ENCODE data around the gene RNF145.

Gene RNF145

DNA sequence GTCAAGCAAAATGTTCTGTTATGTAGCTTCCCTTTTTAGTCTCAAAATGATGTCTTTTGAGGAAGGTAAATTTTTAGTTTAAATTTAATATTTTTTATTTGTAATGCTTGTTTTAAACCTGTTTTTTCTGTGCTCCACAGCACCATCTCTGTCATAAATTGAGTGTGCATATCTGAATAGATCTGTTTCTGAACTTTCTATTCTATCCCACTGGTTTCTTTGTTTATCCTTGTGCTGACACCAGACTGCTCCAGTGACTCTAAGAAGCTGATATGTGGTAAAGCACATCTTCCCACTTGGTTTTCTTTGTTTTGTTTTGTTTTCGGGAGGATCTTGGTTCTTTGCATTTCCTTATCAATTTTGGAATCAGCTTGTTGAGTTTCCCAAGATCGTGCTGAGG is 7.1 kb upstream of the RNF145 start:
- DNase-seq, result no peak

DNA sequence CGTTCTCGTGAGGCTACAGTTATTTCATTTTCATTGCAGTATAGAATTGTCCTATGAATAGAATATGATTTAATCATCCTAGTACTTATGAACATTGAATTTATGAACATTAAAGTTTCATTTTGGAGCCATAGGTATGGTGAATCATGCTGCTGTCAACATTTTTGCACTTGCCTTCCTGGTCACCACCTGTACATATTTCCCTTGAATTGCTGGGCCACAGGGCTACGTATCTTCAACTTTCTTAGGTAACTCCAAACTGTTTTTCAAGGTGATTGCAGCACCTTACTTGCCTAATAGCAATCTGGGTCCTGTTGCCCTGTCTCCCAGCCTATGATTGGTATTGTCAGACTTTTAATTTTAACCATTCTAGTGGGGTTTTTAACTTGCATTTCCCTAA is 6.5 kb upstream of the RNF145 start:
- no peak for DNase-seq

DNA sequence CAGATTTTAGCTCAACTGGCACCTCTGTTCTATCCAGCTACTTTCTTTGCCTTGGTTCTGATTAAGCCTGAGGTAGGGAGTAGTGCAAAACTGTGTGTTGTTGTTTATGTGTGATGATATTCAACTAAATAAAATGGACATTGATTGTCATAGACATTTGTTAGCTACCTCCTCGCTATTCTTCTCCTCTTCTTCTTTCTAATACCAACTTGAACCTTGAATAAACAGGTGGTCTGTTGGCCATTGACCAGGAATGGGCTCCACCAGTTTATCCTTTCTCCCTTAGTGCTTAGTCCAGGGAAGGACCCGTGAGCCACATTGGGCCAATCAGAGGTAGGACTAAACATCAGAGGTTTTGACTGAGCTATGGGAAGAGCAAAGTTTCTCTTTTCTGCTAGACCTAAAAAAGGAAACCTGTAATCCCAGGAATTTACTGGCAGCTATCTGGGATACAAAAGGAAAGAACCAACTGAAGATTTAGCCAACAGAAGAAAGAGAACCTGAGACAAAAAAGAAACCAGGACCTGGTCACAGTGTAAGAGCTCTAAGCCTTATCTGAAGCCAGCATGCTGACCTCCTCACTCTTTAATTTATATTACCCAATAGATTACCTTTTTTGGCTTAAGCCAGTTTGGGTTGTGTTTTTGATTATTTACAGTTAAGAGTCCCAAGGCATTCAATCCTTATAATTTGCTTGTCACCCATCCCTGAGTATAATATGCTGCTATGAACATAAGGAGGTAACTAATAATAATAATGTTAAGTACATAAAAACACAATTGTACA is 5.3 kb upstream of the RNF145 start:
- DNase-seq, result no peak

GRCh38 chr5:159212657-159213462 is 3.5 kb upstream of the RNF145 start:
- DNase-seq, result no peak

DNA sequence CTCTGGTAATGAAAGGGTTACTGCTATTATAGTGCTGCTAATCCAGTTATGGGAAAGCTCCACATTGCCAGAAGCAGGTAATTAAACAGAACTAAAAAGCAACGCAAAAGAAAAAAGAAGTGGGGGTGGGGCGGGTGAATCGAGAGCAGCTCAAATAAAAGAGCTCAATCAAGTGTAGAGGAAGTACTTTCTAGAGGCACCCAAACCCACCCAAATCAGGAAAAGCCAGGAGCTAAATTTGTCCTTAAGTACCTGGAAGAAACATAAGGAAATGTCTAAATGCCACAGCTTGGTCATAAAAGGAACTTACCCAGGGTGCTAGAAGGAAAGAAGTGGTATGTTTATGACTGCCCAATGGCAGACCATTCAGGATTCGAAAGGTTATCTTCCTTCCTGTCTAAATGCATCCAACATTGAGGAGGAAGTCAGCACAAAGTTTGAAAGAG is 2.4 kb upstream of the RNF145 start:
- DNase-seq, result no peak

DNA sequence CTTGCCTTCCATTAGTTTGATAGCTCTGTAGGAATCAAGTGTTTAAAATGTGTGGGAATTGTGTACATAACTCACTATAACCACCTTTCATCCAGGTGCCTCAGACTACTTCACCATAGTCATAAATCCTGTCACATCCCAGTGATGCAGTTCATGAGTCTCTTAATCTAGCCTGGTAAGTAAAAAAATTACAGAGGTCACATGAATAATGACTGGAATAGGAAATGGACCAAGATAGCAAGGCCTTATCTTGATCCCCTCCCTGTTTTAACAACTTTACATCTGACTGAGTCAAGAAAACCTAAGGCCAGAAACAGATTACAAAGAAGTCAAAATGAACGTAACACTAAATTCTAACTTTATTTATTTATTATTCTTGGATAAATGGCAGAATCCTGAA is 1.5 kb upstream of the RNF145 start:
- no peak for DNase-seq

DNA sequence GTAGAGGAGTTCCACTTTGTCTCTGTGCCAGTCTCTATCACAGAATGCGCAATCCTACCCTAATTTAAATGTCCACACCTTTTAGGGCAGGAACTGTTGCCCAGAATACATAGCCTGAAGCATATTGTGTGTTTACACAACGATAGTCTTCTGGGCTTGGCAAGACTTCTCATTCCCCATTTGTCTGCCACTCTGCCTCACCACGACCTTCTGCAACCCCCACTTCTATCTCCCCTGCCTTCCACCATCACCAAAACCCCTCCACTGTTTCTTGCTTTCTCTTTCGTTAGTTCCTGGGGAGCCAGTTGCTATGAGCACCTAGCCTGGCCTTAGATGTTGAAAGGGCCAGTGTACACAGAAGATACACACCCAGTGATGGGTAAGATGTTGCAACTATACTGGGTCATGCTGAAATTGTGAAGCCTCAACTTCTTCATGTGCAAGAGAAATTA is 883 bp upstream of the RNF145 start:
- peak in 1 of 5 donors; percentile 12 for DNase-seq

GRCh38 chr5:159208514-159209437 is 577 bp downstream of the RNF145 start:
- DNase-seq, result peak; percentile 1 to 27 (median 13)

GRCh38 chr5:159207686-159208513 is 1.5 kb downstream of the RNF145 start:
- DNase-seq, result peak; percentile 64 to 91 (median 78)

DNA sequence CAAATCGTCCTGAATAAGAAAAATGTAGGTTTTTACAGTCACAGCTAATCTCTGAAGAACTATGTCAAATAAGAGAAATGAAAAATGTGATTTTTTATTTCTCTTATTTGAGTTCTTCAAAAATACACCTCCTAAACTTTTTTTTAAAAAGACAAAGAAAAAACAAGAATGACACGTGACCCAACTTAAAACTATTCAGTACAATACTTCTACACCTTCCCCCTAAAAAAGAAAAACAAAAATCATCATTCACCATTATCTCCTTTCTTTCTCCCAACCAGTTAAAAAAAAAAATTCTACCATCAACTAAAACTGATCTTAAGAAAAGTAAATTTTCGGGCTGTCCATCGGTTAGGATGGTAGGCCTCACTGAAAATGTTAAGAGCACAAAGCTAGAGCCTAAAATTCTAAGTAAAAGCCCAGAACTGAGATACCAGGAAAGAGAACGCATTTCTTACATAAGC is 2.1 kb downstream of the RNF145 start:
- DNase-seq, result peak in 1 of 5 donors; percentile 80

GRCh38 chr5:159206818-159207217 is 2.5 kb downstream of the RNF145 start:
- DNase-seq, result no peak

GRCh38 chr5:159206368-159206767 is 3.0 kb downstream of the RNF145 start:
- DNase-seq, result no peak

DNA sequence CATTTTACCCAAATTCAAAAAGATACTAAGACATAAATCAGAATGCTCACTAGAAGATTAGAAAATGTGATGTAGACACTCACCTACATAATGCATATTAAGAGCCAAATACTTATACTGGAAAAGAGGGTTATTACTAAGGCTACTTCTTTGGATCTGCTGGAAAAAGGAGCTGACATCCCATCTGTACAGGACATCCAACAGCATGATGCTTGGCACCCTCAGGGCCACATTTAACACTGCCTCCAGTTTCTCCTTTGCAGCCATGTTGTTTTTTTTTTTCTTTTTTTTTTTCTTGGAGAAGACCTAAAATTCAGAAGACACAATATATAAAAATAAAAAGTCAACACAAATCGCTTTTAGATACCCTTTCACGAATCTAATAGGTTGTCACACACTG is 6.0 kb downstream of the RNF145 start:
- DNase-seq, result no peak

- no peak for DNase-seq
These were observed 7.2 kb downstream of the RNF145 start for GRCh38 chr5:159202151-159202550.

GRCh38 chr5:159199780-159200179 is 9.6 kb downstream of the RNF145 start:
- no peak for DNase-seq

- DNase-seq, result no peak
These were observed 10.1 kb downstream of the RNF145 start for GRCh38 chr5:159199225-159199624.

- DNase-seq, result peak in 1 of 5 donors; percentile 37
These were observed 11.0 kb downstream of the RNF145 start for GRCh38 chr5:159198063-159199036.

GRCh38 chr5:159195775-159196174 is 13.6 kb downstream of the RNF145 start:
- DNase-seq, result no peak

DNA sequence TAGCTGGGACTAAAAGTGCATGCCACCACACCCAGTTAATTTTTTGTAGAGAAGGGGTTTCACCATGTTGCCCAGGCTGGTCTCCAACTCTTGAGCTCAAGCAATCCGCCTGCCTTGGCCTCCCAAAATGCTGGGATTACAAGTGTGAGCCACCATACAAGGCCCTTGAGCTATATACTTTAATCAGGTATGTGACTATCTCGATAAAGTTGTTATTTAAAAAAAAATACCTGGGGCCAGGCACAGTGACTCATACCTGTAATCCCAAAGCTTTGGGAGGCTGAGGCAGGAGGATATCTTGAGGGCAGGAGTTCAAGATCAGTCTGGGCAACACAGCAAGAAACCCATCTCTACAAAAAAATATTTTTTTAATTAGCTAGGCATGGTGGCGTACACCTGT is 19.2 kb downstream of the RNF145 start:
- DNase-seq, result no peak

DNA sequence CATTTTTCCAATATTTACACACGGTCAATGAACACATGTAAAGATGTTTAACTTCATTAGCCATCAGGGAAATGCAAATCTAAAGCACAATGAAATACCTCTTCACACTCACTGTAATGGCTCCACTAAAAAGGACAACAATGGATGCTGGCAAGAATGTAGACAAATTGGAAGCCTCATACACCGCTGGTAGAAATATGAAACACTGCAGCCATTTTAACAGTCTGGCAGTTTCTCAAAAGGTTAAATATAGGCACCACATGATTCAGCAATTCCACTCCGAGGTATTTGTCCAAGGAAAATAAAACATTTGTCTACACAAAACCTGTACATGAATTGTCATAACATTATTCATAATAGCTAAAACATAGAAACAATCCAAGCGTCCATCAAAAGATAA is 20.0 kb downstream of the RNF145 start:
- no peak for DNase-seq

All from T-helper 1 cell (primary cell).